H9 (cell line): ENCODE data around the gene TAOK3. TPM values are rescaled to one million over a fixed set of nuclear protein-coding genes. Genes with fewer than 3 reads are reported as not detected.

Experiments used
- DNase-seq: peaks from one replicate; pipeline ENCODE4 v3.0.0-alpha.2; 2017
- H2AFZ ChIP-seq: one replicate; pipeline ENCODE4 v1.6.1; 2013; ENCODE audit warnings: mild to moderate bottlenecking, low read length, control low read depth, moderate library complexity
- H2AK5ac ChIP-seq: 2 replicates; pipeline ENCODE4 v1.6.1; 2013; ENCODE audit warnings: low read length, control low read depth, mixed read lengths; ENCODE audit not compliant: insufficient read length
- H2BK120ac ChIP-seq: one replicate; pipeline ENCODE4 v1.6.1; 2013; ENCODE audit warnings: low read depth, mild to moderate bottlenecking, low read length, control low read depth, inconsistent platforms; ENCODE audit not compliant: poor library complexity, severe bottlenecking
- H2BK12ac ChIP-seq: 2 replicates; pipeline ENCODE4 v1.6.1; 2013; ENCODE audit warnings: low read length, control low read depth, mixed read lengths, low read depth; ENCODE audit not compliant: insufficient read length
- H2BK15ac ChIP-seq: 2 replicates; pipeline ENCODE4 v1.6.1; 2013; ENCODE audit warnings: low read depth, low read length, control low read depth
- H2BK20ac ChIP-seq: one replicate; pipeline ENCODE4 v1.6.1; 2013; ENCODE audit warnings: low read depth, mild to moderate bottlenecking, low read length, control low read depth, inconsistent platforms; ENCODE audit not compliant: poor library complexity, severe bottlenecking
- H2BK5ac ChIP-seq: 2 replicates; pipeline ENCODE4 v1.6.1; 2013; ENCODE audit warnings: low read length, control low read depth, mixed read lengths; ENCODE audit not compliant: insufficient read length
- H3K14ac ChIP-seq: 2 replicates; pipeline ENCODE4 v1.6.1; 2013; ENCODE audit warnings: low read length, control low read depth; ENCODE audit not compliant: insufficient read depth
- H3K18ac ChIP-seq: 2 replicates; pipeline ENCODE4 v1.6.1; 2013; ENCODE audit warnings: low read depth, mild to moderate bottlenecking, mixed read lengths, low read length, control low read depth; ENCODE audit not compliant: insufficient read length
- H3K23ac ChIP-seq: 2 replicates; pipeline ENCODE4 v1.6.1; 2013; ENCODE audit warnings: low read length, control low read depth, mixed read lengths, low read depth; ENCODE audit not compliant: insufficient read length
- H3K23me2 ChIP-seq: 2 replicates; pipeline ENCODE4 v1.6.1; 2013; ENCODE audit warnings: low read depth, mild to moderate bottlenecking, mixed read lengths, low read length, control low read depth; ENCODE audit not compliant: insufficient read length, poor library complexity, severe bottlenecking
- H3K27ac ChIP-seq: 2 replicates; pipeline ENCODE4 v1.5.1; 2013; ENCODE audit warnings: low read length, control low read depth, mixed read lengths, low read depth; ENCODE audit not compliant: insufficient read length
- H3K27me3 ChIP-seq: 2 replicates; pipeline ENCODE4 v1.6.1; 2013; ENCODE audit warnings: low read length, control low read depth, inconsistent platforms; ENCODE audit not compliant: insufficient read depth
- H3K4ac ChIP-seq: 2 replicates; pipeline ENCODE4 v1.6.1; 2013; ENCODE audit warnings: low read depth, mild to moderate bottlenecking, control low read depth, inconsistent platforms, low read length, moderate library complexity
- H3K4me1 ChIP-seq: 2 replicates; pipeline ENCODE4 v1.6.1; 2013; ENCODE audit warnings: low read length, control low read depth, inconsistent platforms; ENCODE audit not compliant: insufficient read depth
- H3K4me2 ChIP-seq: 2 replicates; pipeline ENCODE4 v1.6.1; 2013; ENCODE audit warnings: low read length, control low read depth, mixed read lengths; ENCODE audit not compliant: insufficient read length, insufficient read depth
- H3K56ac ChIP-seq: 2 replicates; pipeline ENCODE4 v1.6.1; 2013; ENCODE audit warnings: low read depth, mild to moderate bottlenecking, mixed read lengths, low read length, control low read depth; ENCODE audit not compliant: insufficient read length
- H3K79me1 ChIP-seq: 2 replicates; pipeline ENCODE4 v1.6.1; 2013; ENCODE audit warnings: low read depth, mild to moderate bottlenecking, moderate library complexity, low read length, control low read depth, inconsistent platforms; ENCODE audit not compliant: insufficient read depth, poor library complexity, severe bottlenecking
- H3K79me2 ChIP-seq: 2 replicates; pipeline ENCODE4 v1.6.1; 2013; ENCODE audit warnings: low read length, control low read depth, inconsistent platforms; ENCODE audit not compliant: insufficient read depth
- H3K9ac ChIP-seq: 2 replicates; pipeline ENCODE4 v1.6.1; 2013; ENCODE audit warnings: low read length, control low read depth, mixed read lengths; ENCODE audit not compliant: insufficient read length; ENCODE audit errors: extremely low read depth
- H3K9me3 ChIP-seq: one replicate; pipeline ENCODE4 v1.6.1; 2013; ENCODE audit warnings: low read depth, low read length, inconsistent platforms; ENCODE audit not compliant: control insufficient read depth
- H3T11ph ChIP-seq: one replicate; pipeline ENCODE4 v1.6.1; 2013; ENCODE audit warnings: mild to moderate bottlenecking, low read length, control low read depth, inconsistent platforms
- H4K20me1 ChIP-seq: one replicate; pipeline ENCODE4 v1.6.1; 2013; ENCODE audit not compliant: control insufficient read depth, insufficient read length, insufficient read depth
- H4K5ac ChIP-seq: 2 replicates; pipeline ENCODE4 v1.6.1; 2013; ENCODE audit warnings: low read depth, mild to moderate bottlenecking, mixed read lengths, low read length, control low read depth; ENCODE audit not compliant: insufficient read length
- H4K8ac ChIP-seq: replicated peaks from 2 replicates; pipeline ENCODE4 v1.6.1; 2013; ENCODE audit warnings: low read length, control low read depth, mixed read lengths, low read depth; ENCODE audit not compliant: insufficient read length
- H4K91ac ChIP-seq: 2 replicates; pipeline ENCODE4 v1.6.1; 2013; ENCODE audit warnings: low read depth, mild to moderate bottlenecking, moderate library complexity, mixed read lengths, low read length, control low read depth; ENCODE audit not compliant: insufficient read length
- H3K27ac Mint-ChIP-seq, 3 experiments: 2 replicates in 2 of 3; 3 replicates in 1 of 3; pipeline ENCODE4 v1.8.0; 2020 to 2021; ENCODE audit warnings: mixed read lengths in 3 of 3, mild to moderate bottlenecking in 1 of 3, moderate library complexity in 1 of 3
- H3K27me3 Mint-ChIP-seq: 2 replicates; pipeline ENCODE4 v1.8.0; 2021; ENCODE audit warnings: low read depth, mild to moderate bottlenecking, moderate library complexity, mixed read lengths
- H3K36me3 Mint-ChIP-seq, 3 experiments: 2 replicates in 2 of 3; 3 replicates in 1 of 3; pipeline ENCODE4 v1.8.0; 2020 to 2021; ENCODE audit warnings: low read depth in 3 of 3, mixed read lengths in 3 of 3; ENCODE audit not compliant: insufficient read depth in 1 of 3
- H3K4me1 Mint-ChIP-seq, 2 experiments: 2 replicates each; pipeline ENCODE4 v1.8.0; 2020; ENCODE audit warnings: mixed read lengths in 2 of 2
- H3K4me3 Mint-ChIP-seq, 2 experiments: 2 replicates in 1 of 2; 3 replicates in 1 of 2; pipeline ENCODE4 v1.8.0; 2020 to 2021; ENCODE audit warnings: mild to moderate bottlenecking in 2 of 2, mixed read lengths in 2 of 2, moderate library complexity in 1 of 2
- H3K9me3 Mint-ChIP-seq, 2 experiments: 2 replicates in 1 of 2; 3 replicates in 1 of 2; pipeline ENCODE4 v1.8.0; 2020; ENCODE audit warnings: mild to moderate bottlenecking in 2 of 2, mixed read lengths in 2 of 2, moderate library complexity in 1 of 2
- CTCF ChIP-seq: fragments of 200-600 bp; sonication (generic); conservative IDR thresholded peaks from 3 replicates; pipeline ENCODE4 v1.8.0; 2021; ENCODE audit warnings: antibody characterized with exemption, mild to moderate bottlenecking
- WGBS: extraction: QIAGEN DNeasy Blood & Tissue Kit; methylation state at CpG from one replicate; pipeline ENCODE4 v1.1.7; 2013; ENCODE audit warnings: missing lambda C conversion rate, low lambda C conversion rate, mixed read lengths; ENCODE audit not compliant: insufficient read length; ENCODE audit errors: extremely low coverage; 5-methylcytosine and 5-hydroxymethylcytosine counted together
- total RNA-seq: library from RNA; stranded (reverse); gene quantifications from 2 replicates; pipeline ENCODE4 v1.2.1, GENCODE V29; 2021

TAOK3 gene
- total RNA-seq, 1 experiment from 2014 or later = 5.2 TPM

GRCh38 chr12:118259079-118259478 lies 113.6 kb downstream of the TAOK3 start:
- no CpG with 5 or more reads among the region's 6 CpGs for WGBS
- H3K9me3 ChIP-seq = no peaks in the 10 kb centered on the region

More at GRCh38 chr12:118259079-118259478, 113.6 kb downstream of the TAOK3 start:
- peaks cover 0 to 5% of the 10 kb centered on the region in 2 experiments; a peak in 1 of 5 replicates for H3K9me3 Mint-ChIP-seq
- H2BK5ac ChIP-seq = no peak overlapping the region
- no peaks in the 10 kb centered on the region for H3K4me1 ChIP-seq
- H2AK5ac ChIP-seq = no peak overlapping the region
- no peak for DNase-seq
- H3K56ac ChIP-seq = no peak overlapping the region
- no peaks in the 10 kb centered on the region for H3K79me1 ChIP-seq
- H2BK20ac ChIP-seq = no peak overlapping the region
- no peak overlapping the region for H3T11ph ChIP-seq
- H3K36me3 Mint-ChIP-seq = no peaks in the 10 kb centered on the region
- H2BK120ac ChIP-seq = no peak overlapping the region
- no peak overlapping the region for H3K4ac ChIP-seq
- no peaks in the 10 kb centered on the region for H3K27me3 ChIP-seq
- H3K4me1 Mint-ChIP-seq = no peaks in the 10 kb centered on the region
- no peak overlapping the region for H3K18ac ChIP-seq
- no peak overlapping the region for H3K4me3 Mint-ChIP-seq
- no peak overlapping the region for H4K5ac ChIP-seq
- no peak overlapping the region for H2AFZ ChIP-seq
- no peak overlapping the region for H2BK15ac ChIP-seq
- H3K23ac ChIP-seq = no peak overlapping the region
- no peak overlapping the region for H2BK12ac ChIP-seq
- H3K79me2 ChIP-seq = no peaks in the 10 kb centered on the region
- no peaks in the 10 kb centered on the region for H3K27me3 Mint-ChIP-seq
- H4K91ac ChIP-seq = no peak overlapping the region
- no peak overlapping the region for H3K27ac ChIP-seq
- no peak overlapping the region for H3K14ac ChIP-seq
- no peak overlapping the region for H3K9ac ChIP-seq
- no peaks in the 10 kb centered on the region for H4K20me1 ChIP-seq
- TF ChIP-seq CTCF = no peak
- no peaks in the 10 kb centered on the region for H3K23me2 ChIP-seq
- no peak overlapping the region for H3K4me2 ChIP-seq
- H4K8ac ChIP-seq = no peak overlapping the region
- no peak overlapping the region for H3K27ac Mint-ChIP-seq
